Measurements from ENCODE around the gene CMYA5.

The CMYA5 gene

GRCh38 chr5:79689541-79690466 lies at the start of gene CMYA5:
CMYA5 (plus strand) TSS chr5:79689836; CDS start chr5:79689908, 72 bp downstream.
- no peaks in the 10 kb centered on the region for H3K27me3 ChIP-seq (replicated peaks)
- TF ChIP-seq CTCF (IDR thresholded peaks at IDR 0.05; ENCODE audit: low read depth, low read length, missing control alignments): no peak
- H3K36me3 ChIP-seq (replicated peaks): no peaks in the 10 kb centered on the region
- H3K4me3 ChIP-seq (ENCODE audit: low read depth, low read length): peak within 1 kb of the TSS; percentile 53
- no peak for DNase-seq
- in situ Hi-C loops (cut with HindIII; ENCODE audit: low pct_ligation_motif_present, low sequenced_read_pairs): no loop called here
- no peak within 1 kb of the TSS for H3K27ac ChIP-seq

GRCh38 chr5:79640571-79641055 lies 49.0 kb upstream of the CMYA5 start:
- no peak for DNase-seq
- no peak overlapping the region for H3K4me3 ChIP-seq (ENCODE audit: low read depth, low read length)
- peaks cover 2% of the 10 kb centered on the region for H3K36me3 ChIP-seq (replicated peaks)
- H3K27ac ChIP-seq: no peak overlapping the region
- no peak for TF ChIP-seq CTCF (IDR thresholded peaks at IDR 0.05; ENCODE audit: low read depth, low read length, missing control alignments)
- H3K27me3 ChIP-seq (replicated peaks): no peaks in the 10 kb centered on the region
- in situ Hi-C loops (cut with HindIII; ENCODE audit: low pct_ligation_motif_present, low sequenced_read_pairs): no loop called here

- Histone ChIP-seq H3K4me3 (ENCODE audit: low read depth, low read length) (no peak overlapping the region), H3K36me3 (replicated peaks) (peaks cover 5% of the 10 kb centered on the region), H3K27ac (no peak overlapping the region), H3K27me3 (replicated peaks) (no peaks in the 10 kb centered on the region)
- no peak for TF ChIP-seq CTCF (IDR thresholded peaks at IDR 0.05; ENCODE audit: low read depth, low read length, missing control alignments)
- in situ Hi-C loops (cut with HindIII; ENCODE audit: low pct_ligation_motif_present, low sequenced_read_pairs): no loop called here
- no peak for DNase-seq
Observed at GRCh38 chr5:79641414-79641813, 48.2 kb upstream of the CMYA5 start.

- DNase-seq: no peak
- Histone ChIP-seq H3K27me3 (replicated peaks) (no peaks in the 10 kb centered on the region), H3K27ac (no peak overlapping the region), H3K4me3 (ENCODE audit: low read depth, low read length) (no peak overlapping the region), H3K36me3 (replicated peaks) (peaks cover 8% of the 10 kb centered on the region)
- in situ Hi-C loops (cut with HindIII; ENCODE audit: low pct_ligation_motif_present, low sequenced_read_pairs): no loop called here
- no peak for TF ChIP-seq CTCF (IDR thresholded peaks at IDR 0.05; ENCODE audit: low read depth, low read length, missing control alignments)
Observed at GRCh38 chr5:79642210-79642609, 47.4 kb upstream of the CMYA5 start.

GRCh38 chr5:79653843-79654242 lies 35.8 kb upstream of the CMYA5 start:
- Histone ChIP-seq H3K27me3 (replicated peaks) (no peaks in the 10 kb centered on the region), H3K4me3 (ENCODE audit: low read depth, low read length) (no peak overlapping the region), H3K27ac (no peak overlapping the region), H3K36me3 (replicated peaks) (peaks cover 2% of the 10 kb centered on the region)
- DNase-seq: no peak
- no peak for TF ChIP-seq CTCF (IDR thresholded peaks at IDR 0.05; ENCODE audit: low read depth, low read length, missing control alignments)
- in situ Hi-C loops (cut with HindIII; ENCODE audit: low pct_ligation_motif_present, low sequenced_read_pairs): no loop called here

All from brain microvascular endothelial cell (primary cell).